HG03342 (cell line): ENCODE data around the gene C6orf136.
A peak's percentile ranks its signal among the peaks of the same experiment; 100 is the strongest.
"Not testable (repeated sequence)": the region's sequence is repeated elsewhere in the genome, so short reads cannot be mapped to it uniquely, and the experiment has no call there.

Experiments
- ATAC-seq: cut with Tn5 transposase; IDR thresholded peaks from one replicate; pipeline ENCODE4 v1.9.1; 2021; ENCODE audit warnings: mild to moderate bottlenecking, moderate library complexity; ENCODE audit not compliant: unreplicated experiment

C6orf136 gene

GRCh38 chr6:30655743-30656094 lies 8.8 kb downstream of the C6orf136 start:
- no peak for ATAC-seq

- ATAC-seq = no peak
These were observed 9.6 kb downstream of the C6orf136 start for GRCh38 chr6:30656513-30656912.

- ATAC-seq = no peak
These were observed 10.5 kb downstream of the C6orf136 start for GRCh38 chr6:30657454-30657853.

GRCh38 chr6:30657922-30658321 lies 11.0 kb downstream of the C6orf136 start:
- ATAC-seq = not testable (repeated sequence)

GRCh38 chr6:30664994-30665767 lies 18.2 kb downstream of the C6orf136 start:
- no peak for ATAC-seq

- ATAC-seq = not testable (repeated sequence)
These were observed 19.4 kb downstream of the C6orf136 start for GRCh38 chr6:30666300-30666699.

GRCh38 chr6:30670760-30671527 lies 24.0 kb downstream of the C6orf136 start:
- ATAC-seq = no peak

- ATAC-seq = peak; percentile 60
These were observed 25.7 kb downstream of the C6orf136 start, which contains the start of gene DHX16 for GRCh38 chr6:30672445-30673253. Gene DHX16, minus strand, starts transcription at chr6:30673006. Its CDS starts 165 bp downstream, at chr6:30672841.

GRCh38 chr6:30676660-30677285 lies 29.8 kb downstream of the C6orf136 start:
- no peak for ATAC-seq

GRCh38 chr6:30678964-30679726 lies 32.2 kb downstream of the C6orf136 start:
- no peak for ATAC-seq

GRCh38 chr6:30679765-30680535 lies 33.0 kb downstream of the C6orf136 start:
- ATAC-seq = no peak

GRCh38 chr6:30681766-30682142 lies 34.8 kb downstream of the C6orf136 start:
- no peak for ATAC-seq

GRCh38 chr6:30682143-30683117 lies 35.5 kb downstream of the C6orf136 start:
- ATAC-seq = peak; percentile 32

GRCh38 chr6:30683183-30683979 lies 36.4 kb downstream of the C6orf136 start:
- ATAC-seq = no peak

- no peak for ATAC-seq
These were observed 37.0 kb downstream of the C6orf136 start for GRCh38 chr6:30683980-30684338.

GRCh38 chr6:30684386-30685156 lies 37.6 kb downstream of the C6orf136 start:
- no peak for ATAC-seq
